ENCODE data around the gene CIPC. TPM values are rescaled to one million over a fixed set of nuclear protein-coding genes. Genes with fewer than 3 reads are reported as not detected.

The CIPC gene
- total RNA-seq, 1 donor = 23.7 TPM

GRCh38 chr14:77108753-77109152, 10.7 kb downstream of the CIPC start:
- TF ChIP-seq CTCF (IDR thresholded peaks at IDR 0.05; ENCODE audit: insufficient read depth, low read depth, low read length) = no peak
- H3K4me3 ChIP-seq (ENCODE audit: low read depth, low read length) = no peak overlapping the region
- DNase-seq (ENCODE audit: low read depth) = no peak

GRCh38 chr14:77109656-77110055, 11.6 kb downstream of the CIPC start:
- H3K4me3 ChIP-seq (ENCODE audit: low read depth, low read length) = no peak overlapping the region
- DNase-seq (ENCODE audit: low read depth) = no peak
- TF ChIP-seq CTCF (IDR thresholded peaks at IDR 0.05; ENCODE audit: insufficient read depth, low read depth, low read length) = no peak

- TF ChIP-seq CTCF (IDR thresholded peaks at IDR 0.05; ENCODE audit: insufficient read depth, low read depth, low read length) = no peak
- no peak for DNase-seq (ENCODE audit: low read depth)
- H3K4me3 ChIP-seq (ENCODE audit: low read depth, low read length) = no peak overlapping the region
Measured at GRCh38 chr14:77110286-77110685, 12.2 kb downstream of the CIPC start.

DNA sequence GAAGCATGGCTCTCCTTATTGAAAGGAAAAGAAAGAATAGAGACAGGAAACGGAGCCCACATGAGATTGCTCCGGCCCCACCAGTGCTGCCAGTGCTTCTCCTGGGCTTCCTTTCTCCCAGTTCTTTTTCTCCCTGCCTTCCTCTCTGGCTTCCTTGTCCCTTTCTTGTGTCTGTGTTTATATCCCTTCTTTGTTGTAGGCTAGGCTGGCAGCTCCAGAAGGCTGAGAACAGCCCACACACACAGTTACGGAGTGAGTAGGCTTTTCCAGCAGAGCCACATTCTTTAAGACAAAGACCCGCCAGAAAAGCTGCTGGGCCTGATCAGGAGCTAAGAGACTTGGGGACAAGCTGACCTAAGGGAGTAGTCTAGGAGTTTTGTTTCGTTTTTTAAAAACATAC, 13.0 kb downstream of the CIPC start:
- no peak for TF ChIP-seq CTCF (IDR thresholded peaks at IDR 0.05; ENCODE audit: insufficient read depth, low read depth, low read length)
- no peak for DNase-seq (ENCODE audit: low read depth)
- H3K4me3 ChIP-seq (ENCODE audit: low read depth, low read length) = no peak overlapping the region

DNA sequence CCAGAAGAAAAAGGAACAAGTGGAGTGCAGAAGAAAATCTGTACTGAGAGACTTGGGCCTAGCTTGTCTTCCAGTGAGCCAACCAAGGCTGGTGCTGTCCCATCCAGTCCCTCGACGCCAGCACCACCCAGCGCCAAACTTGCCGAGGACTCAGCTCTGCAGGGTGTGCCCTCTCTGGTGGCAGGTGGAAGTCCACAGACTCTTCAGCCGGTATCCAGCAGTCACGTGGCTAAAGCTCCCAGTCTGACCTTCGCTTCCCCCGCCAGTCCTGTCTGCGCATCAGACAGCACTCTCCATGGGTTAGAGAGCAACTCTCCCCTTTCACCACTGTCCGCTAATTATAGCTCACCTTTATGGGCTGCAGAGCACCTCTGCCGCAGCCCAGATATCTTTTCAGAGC, 15.6 kb downstream of the CIPC start:
- DNase-seq (ENCODE audit: low read depth) = no peak
- H3K4me3 ChIP-seq (ENCODE audit: low read depth, low read length) = no peak overlapping the region
- TF ChIP-seq CTCF (IDR thresholded peaks at IDR 0.05; ENCODE audit: insufficient read depth, low read depth, low read length) = no peak

GRCh38 chr14:77114609-77115008, 16.6 kb downstream of the CIPC start:
- no peak for DNase-seq (ENCODE audit: low read depth)
- TF ChIP-seq CTCF (IDR thresholded peaks at IDR 0.05; ENCODE audit: insufficient read depth, low read depth, low read length) = no peak
- H3K4me3 ChIP-seq (ENCODE audit: low read depth, low read length) = no peak overlapping the region

GRCh38 chr14:77116172-77116817, 18.2 kb downstream of the CIPC start:
- no peak for TF ChIP-seq CTCF (IDR thresholded peaks at IDR 0.05; ENCODE audit: insufficient read depth, low read depth, low read length)
- no peak overlapping the region for H3K4me3 ChIP-seq (ENCODE audit: low read depth, low read length)
- no peak for DNase-seq (ENCODE audit: low read depth)
